GM12892 (cell line): Measurements from ENCODE around the gene MAPRE3.

ENCODE experiments used
- POLR2A ChIP-seq: IDR thresholded peaks from 2 replicates; pipeline ENCODE4 v1.6.1; 2011; ENCODE audit warnings: low read depth, low read length, control low read depth
- POLR2AphosphoS5 ChIP-seq: IDR thresholded peaks from 2 replicates; pipeline ENCODE4 v1.6.1; 2011; ENCODE audit warnings: low read depth, low read length, control low read depth
- TAF1 ChIP-seq: IDR thresholded peaks from 2 replicates; pipeline ENCODE4 v1.6.1; 2011; ENCODE audit warnings: low read depth, mild to moderate bottlenecking, control low read depth, low read length, borderline replicate concordance

- TF ChIP-seq POLR2A (no peak), POLR2AphosphoS5 (no peak), TAF1 (no peak)
Observed at GRCh38 chr2:27019931-27020855, 49.8 kb downstream of the MAPRE3 start.
